ENCODE data around the gene TDRD5. TPM values are rescaled to one million over a fixed set of nuclear protein-coding genes. Genes with fewer than 3 reads are reported as not detected.

Gene TDRD5
- polyA plus RNA-seq, 4 donors: 2.9 to 6.3 (median 3.8) TPM

- DNase-seq (ENCODE audit: low read depth in 4 of 4, low spot score in 3 of 4): no peak
Measured at GRCh38 chr1:179729881-179730280, 138.2 kb downstream of the TDRD5 start.

- DNase-seq (ENCODE audit: low read depth in 4 of 4, low spot score in 3 of 4): no peak
Measured at GRCh38 chr1:179731643-179732042, 140.0 kb downstream of the TDRD5 start.

Other genes starting within 250 kb of the TDRD5 start
- 10 to 100 TPM; 10.4 to 21.9 (median 12.6) TPM for gene AXDND1, start 225.9 kb upstream of the TDRD5 start, polyA plus RNA-seq (ENCODE audit: insufficient read length in 4 of 4)
- gene NPHS2, start 15.9 kb upstream of the TDRD5 start, polyA plus RNA-seq (ENCODE audit: insufficient read length in 4 of 4): 100 to 1,000 TPM; 427 to 500 (median 481) TPM
- 1 to 10 TPM in 1 of 4 donors, under 1 TPM in 3; 0.73 to 1.3 (median 0.76) TPM for gene FAM163A, start 151.5 kb downstream of the TDRD5 start, polyA plus RNA-seq (ENCODE audit: insufficient read length in 4 of 4)